22Rv1 (cell line): Measurements from ENCODE around the gene LCE3C.
"Not testable (repeated sequence)": the region's sequence is repeated elsewhere in the genome, so short reads cannot be mapped to it uniquely, and the experiment has no call there.

ENCODE experiments used
- H3K27ac ChIP-seq: fragments of 450-650 bp; 2 replicates; pipeline ENCODE4 v1.5.1; 2017
- CTCF ChIP-seq: fragments of 450-650 bp; IDR thresholded peaks from 2 replicates; pipeline ENCODE4 v1.5.1; 2017; ENCODE audit warnings: mild to moderate bottlenecking
- ZFX ChIP-seq: fragments of 450-650 bp; IDR thresholded peaks from 2 replicates; pipeline ENCODE4 v1.6.1; 2017; ENCODE audit warnings: antibody characterized with exemption, borderline replicate concordance

The LCE3C gene

GRCh38 chr1:152599934-152600333, at the start of gene LCE3C:
Gene LCE3C (plus strand): TSS chr1:152600234. CDS start chr1:152600732, 498 bp downstream.
- no peak for TF ChIP-seq ZFX
- TF ChIP-seq CTCF = no peak
- H3K27ac ChIP-seq = no peak within 1 kb of the TSS

GRCh38 chr1:152565115-152565514, 34.9 kb upstream of the LCE3C start:
- H3K27ac ChIP-seq = no peak overlapping the region
- TF ChIP-seq ZFX (no peak), CTCF (no peak)

- H3K27ac ChIP-seq = no peak overlapping the region
- no peak for TF ChIP-seq CTCF
- no peak for TF ChIP-seq ZFX
These were observed 34.4 kb upstream of the LCE3C start for GRCh38 chr1:152565535-152566215.

GRCh38 chr1:152566681-152567080, 33.4 kb upstream of the LCE3C start, which contains the start of gene LCE3E:
Gene LCE3E (minus strand): TSS chr1:152566780. CDS start chr1:152566208, 572 bp downstream.
- TF ChIP-seq CTCF (no peak), ZFX (no peak)
- H3K27ac ChIP-seq = no peak within 1 kb of the TSS

GRCh38 chr1:152577168-152577567, 22.9 kb upstream of the LCE3C start:
- no peak overlapping the region for H3K27ac ChIP-seq
- TF ChIP-seq CTCF = no peak
- TF ChIP-seq ZFX = no peak

GRCh38 chr1:152579526-152579925, 20.5 kb upstream of the LCE3C start:
- not testable (repeated sequence) for H3K27ac ChIP-seq

- no peak within 1 kb of the TSS for H3K27ac ChIP-seq
- TF ChIP-seq ZFX (no peak), CTCF (no peak)
These were observed 19.6 kb upstream of the LCE3C start, which contains the start of gene LCE3D for GRCh38 chr1:152580433-152580832. Gene LCE3D (minus strand): TSS chr1:152580516. CDS start chr1:152579936, 580 bp downstream.
